Cardiac fibroblast (primary cell): ENCODE data around the gene C9orf153.
A peak's percentile ranks its signal among the peaks of the same experiment; 100 is the strongest.

Source experiments
- DNase-seq, 2 donors: peaks; one replicate each; pipeline versions ENCODE4 v3.0.0 to v3.0.0-alpha.2; 2010; ENCODE audit warnings: low read depth in 2 of 2
- H3K4me3 ChIP-seq, 2 donors: replicated peaks in 1 of 2; 1 replicate in 1 of 2; 2 replicates in 1 of 2; pipeline ENCODE4 v1.5.1; 2011; ENCODE audit warnings: low read depth in 2 of 2, low read length in 2 of 2, mild to moderate bottlenecking in 2 of 2, moderate library complexity in 1 of 2
- TF ChIP-seq, protein P1 (sequence below): IDR thresholded peaks from one replicate; pipeline ENCODE4 v1.5.1; 2011; ENCODE audit warnings: low read depth, mild to moderate bottlenecking, low read length, inconsistent platforms

Gene C9orf153

DNA sequence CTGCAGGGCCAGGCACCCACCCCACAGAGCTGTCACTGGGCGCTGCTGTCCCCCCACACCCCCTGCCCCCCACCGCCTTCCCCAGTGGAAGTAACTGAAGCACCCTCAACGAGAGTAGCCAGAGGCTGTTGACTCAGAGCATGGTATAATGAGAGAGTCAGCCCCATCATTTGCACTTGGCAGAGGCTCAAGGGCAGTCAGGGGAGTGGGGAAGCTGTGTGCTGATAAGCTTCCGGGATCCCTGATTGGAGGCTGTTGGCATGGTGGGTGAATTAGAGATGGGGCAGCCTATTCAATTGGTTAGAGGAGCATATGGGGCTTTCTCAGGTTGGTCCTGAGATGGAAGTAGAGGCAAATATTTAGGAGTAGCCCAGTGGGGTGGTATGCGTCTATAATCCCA lies 83.0 kb downstream of the C9orf153 start:
- TF ChIP-seq, protein P1, sequence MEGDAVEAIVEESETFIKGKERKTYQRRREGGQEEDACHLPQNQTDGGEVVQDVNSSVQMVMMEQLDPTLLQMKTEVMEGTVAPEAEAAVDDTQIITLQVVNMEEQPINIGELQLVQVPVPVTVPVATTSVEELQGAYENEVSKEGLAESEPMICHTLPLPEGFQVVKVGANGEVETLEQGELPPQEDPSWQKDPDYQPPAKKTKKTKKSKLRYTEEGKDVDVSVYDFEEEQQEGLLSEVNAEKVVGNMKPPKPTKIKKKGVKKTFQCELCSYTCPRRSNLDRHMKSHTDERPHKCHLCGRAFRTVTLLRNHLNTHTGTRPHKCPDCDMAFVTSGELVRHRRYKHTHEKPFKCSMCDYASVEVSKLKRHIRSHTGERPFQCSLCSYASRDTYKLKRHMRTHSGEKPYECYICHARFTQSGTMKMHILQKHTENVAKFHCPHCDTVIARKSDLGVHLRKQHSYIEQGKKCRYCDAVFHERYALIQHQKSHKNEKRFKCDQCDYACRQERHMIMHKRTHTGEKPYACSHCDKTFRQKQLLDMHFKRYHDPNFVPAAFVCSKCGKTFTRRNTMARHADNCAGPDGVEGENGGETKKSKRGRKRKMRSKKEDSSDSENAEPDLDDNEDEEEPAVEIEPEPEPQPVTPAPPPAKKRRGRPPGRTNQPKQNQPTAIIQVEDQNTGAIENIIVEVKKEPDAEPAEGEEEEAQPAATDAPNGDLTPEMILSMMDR = no peak
- no peak overlapping the region for H3K4me3 ChIP-seq
- DNase-seq = peak in 1 of 2 donors; percentile 6

DNA sequence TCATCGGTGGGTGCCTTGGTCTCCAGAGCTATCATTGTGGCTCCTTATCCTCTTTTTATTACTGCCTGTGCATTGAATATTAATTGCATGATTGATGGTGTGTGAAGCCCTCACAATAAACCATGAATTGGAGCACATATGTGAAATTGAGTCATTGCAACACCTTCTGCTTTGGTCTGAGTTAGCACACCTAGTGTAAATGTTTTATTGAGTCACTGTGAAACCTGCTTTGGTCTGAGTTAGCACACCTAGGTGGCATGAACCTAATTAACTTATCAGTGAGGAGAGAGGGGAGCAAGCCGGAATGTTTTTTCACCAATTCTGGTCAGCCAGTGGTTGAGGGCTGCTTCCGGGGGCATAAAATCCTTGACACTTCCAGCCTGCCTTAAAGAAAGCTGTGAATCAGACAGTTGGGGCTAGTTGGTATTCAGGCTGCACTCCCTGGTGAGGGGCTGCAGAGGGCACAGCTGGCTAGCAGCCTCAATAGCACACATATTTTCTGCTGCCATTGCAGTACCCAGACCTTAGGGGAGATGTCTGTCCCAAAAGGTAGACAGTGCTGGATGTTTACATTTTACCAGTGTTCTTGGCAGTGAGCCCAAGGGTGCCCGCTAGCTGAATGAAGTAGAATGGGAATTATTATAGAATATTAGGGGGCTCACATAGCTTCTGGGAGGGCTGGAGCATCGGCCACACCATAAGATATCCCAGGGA lies 83.6 kb downstream of the C9orf153 start:
- H3K4me3 ChIP-seq = no peak overlapping the region
- no peak for DNase-seq
- TF ChIP-seq, protein P1 = no peak

DNA sequence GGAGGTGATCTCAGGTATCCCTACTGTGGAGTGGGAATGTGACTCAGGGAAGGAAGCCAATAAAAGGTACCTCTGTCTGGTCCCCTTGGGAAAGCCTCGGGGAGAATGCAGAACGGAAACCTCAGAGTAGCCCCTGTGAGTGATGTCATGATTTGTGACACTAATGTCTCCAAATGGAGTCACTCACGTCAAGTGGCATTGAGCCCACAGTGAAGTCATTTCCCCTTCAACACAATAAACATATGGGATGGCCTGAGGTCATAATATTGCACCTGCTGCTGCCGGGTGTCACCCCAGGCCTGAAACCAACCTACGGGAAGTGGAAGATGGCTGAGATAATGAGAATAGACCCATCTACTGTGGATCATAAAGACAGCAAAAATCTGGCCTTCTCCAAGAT lies 84.2 kb downstream of the C9orf153 start:
- no peak overlapping the region for H3K4me3 ChIP-seq
- no peak for DNase-seq
- TF ChIP-seq, protein P1 = no peak
